ENCODE results near the gene ACAA2. TPM values are rescaled to one million over a fixed set of nuclear protein-coding genes. Genes with fewer than 3 reads are reported as not detected.

ACAA2 gene
- polyA plus RNA-seq, 1 donor (not counting 4 experiments of a cell fraction or from before 2014, with no cell fraction given): 2.3 TPM

GRCh38 chr18:49827996-49828395 lies 14.7 kb upstream of the ACAA2 start:
- FAIRE-seq: no peak
- dilution Hi-C loops (cut with MboI; ENCODE audit: extremely low pct_ligation_motif_present, low sequenced_read_pairs): no loop called here
- Histone ChIP-seq H3K79me2 (ENCODE audit: control insufficient read depth, insufficient read depth, low read length) (no peaks in the 10 kb centered on the region), H3K27ac (ENCODE audit: control insufficient read depth, insufficient read depth, low read length) (no peak overlapping the region), H3K4me2 (ENCODE audit: control insufficient read depth, extremely low read depth, insufficient read depth, low read depth, low read length) (no peak overlapping the region), H3K9me3 (ENCODE audit: control insufficient read depth, low read depth, low read length) (no peaks in the 10 kb centered on the region), H3K27me3 (ENCODE audit: control insufficient read depth, extremely low read depth, insufficient read depth, low read length) (no peaks in the 10 kb centered on the region), H3K4me3 (ENCODE audit: control insufficient read depth in 2 of 3, extremely low read depth in 1 of 3, insufficient read depth in 2 of 3, low read depth in 1 of 3, low read length in 3 of 3) (no peak overlapping the region), H3K36me3 (ENCODE audit: control insufficient read depth in 2 of 2, extremely low read depth in 1 of 2, insufficient read depth in 2 of 2, low read length in 2 of 2) (no peaks in the 10 kb centered on the region), H3K9me1 (ENCODE audit: control insufficient read depth, extremely low read depth, insufficient read depth, low read length) (no peaks in the 10 kb centered on the region), H3K4me1 (ENCODE audit: control insufficient read depth, extremely low read depth, insufficient read depth, low read length) (no peaks in the 10 kb centered on the region), H2AFZ (ENCODE audit: control insufficient read depth, low read length) (no peak overlapping the region), H4K20me1 (ENCODE audit: control insufficient read depth, extremely low read depth, insufficient read depth, low read length) (no peaks in the 10 kb centered on the region), H3K9ac (ENCODE audit: control insufficient read depth, extremely low read depth, insufficient read depth, low read length) (no peak overlapping the region)
- TF ChIP-seq CTCF (optimal IDR thresholded peaks at IDR 0.05 in 1 of 3, IDR thresholded peaks at IDR 0.05 in 1 of 3, conservative IDR thresholded peaks at IDR 0.05 in 1 of 3; ENCODE audit: extremely low read depth in 1 of 3, insufficient read depth in 2 of 3, low read length in 3 of 3) (no peak), EZH2 (IDR thresholded peaks at IDR 0.05; ENCODE audit: low read length) (no peak)
- no peak for DNase-seq (ENCODE audit: low read depth, low spot score)

GRCh38 chr18:49819823-49820671 lies 6.7 kb upstream of the ACAA2 start:
- H3K9me3 ChIP-seq (ENCODE audit: control insufficient read depth, low read depth, low read length): no peaks in the 10 kb centered on the region
- H3K4me3 ChIP-seq (ENCODE audit: control insufficient read depth in 2 of 3, extremely low read depth in 1 of 3, insufficient read depth in 2 of 3, low read depth in 1 of 3, low read length in 3 of 3): no peak overlapping the region
- no peak overlapping the region for H3K27ac ChIP-seq (ENCODE audit: control insufficient read depth, insufficient read depth, low read length)
- H3K27me3 ChIP-seq (ENCODE audit: control insufficient read depth, extremely low read depth, insufficient read depth, low read length): no peaks in the 10 kb centered on the region
- FAIRE-seq: no peak
- no peaks in the 10 kb centered on the region for H3K36me3 ChIP-seq (ENCODE audit: control insufficient read depth in 2 of 2, extremely low read depth in 1 of 2, insufficient read depth in 2 of 2, low read length in 2 of 2)
- no peaks in the 10 kb centered on the region for H4K20me1 ChIP-seq (ENCODE audit: control insufficient read depth, extremely low read depth, insufficient read depth, low read length)
- no peaks in the 10 kb centered on the region for H3K79me2 ChIP-seq (ENCODE audit: control insufficient read depth, insufficient read depth, low read length)
- no peak for DNase-seq (ENCODE audit: low read depth, low spot score)
- no peak overlapping the region for H3K4me2 ChIP-seq (ENCODE audit: control insufficient read depth, extremely low read depth, insufficient read depth, low read depth, low read length)
- H3K9me1 ChIP-seq (ENCODE audit: control insufficient read depth, extremely low read depth, insufficient read depth, low read length): no peaks in the 10 kb centered on the region
- dilution Hi-C loops (cut with MboI; ENCODE audit: extremely low pct_ligation_motif_present, low sequenced_read_pairs): no loop called here
- TF ChIP-seq CTCF (optimal IDR thresholded peaks at IDR 0.05 in 1 of 3, IDR thresholded peaks at IDR 0.05 in 1 of 3, conservative IDR thresholded peaks at IDR 0.05 in 1 of 3; ENCODE audit: extremely low read depth in 1 of 3, insufficient read depth in 2 of 3, low read length in 3 of 3) (no peak), EZH2 (IDR thresholded peaks at IDR 0.05; ENCODE audit: low read length) (no peak)
- peaks cover 10% of the 10 kb centered on the region for H3K4me1 ChIP-seq (ENCODE audit: control insufficient read depth, extremely low read depth, insufficient read depth, low read length)
- no peak overlapping the region for H2AFZ ChIP-seq (ENCODE audit: control insufficient read depth, low read length)
- H3K9ac ChIP-seq (ENCODE audit: control insufficient read depth, extremely low read depth, insufficient read depth, low read length): no peak overlapping the region

Data from keratinocyte (primary cell).